ENCODE data around the gene ARHGEF37. TPM values are rescaled to one million over a fixed set of nuclear protein-coding genes. Genes with fewer than 3 reads are reported as not detected.

ARHGEF37 gene
- total RNA-seq, 1 donor: 0.72 TPM

DNA sequence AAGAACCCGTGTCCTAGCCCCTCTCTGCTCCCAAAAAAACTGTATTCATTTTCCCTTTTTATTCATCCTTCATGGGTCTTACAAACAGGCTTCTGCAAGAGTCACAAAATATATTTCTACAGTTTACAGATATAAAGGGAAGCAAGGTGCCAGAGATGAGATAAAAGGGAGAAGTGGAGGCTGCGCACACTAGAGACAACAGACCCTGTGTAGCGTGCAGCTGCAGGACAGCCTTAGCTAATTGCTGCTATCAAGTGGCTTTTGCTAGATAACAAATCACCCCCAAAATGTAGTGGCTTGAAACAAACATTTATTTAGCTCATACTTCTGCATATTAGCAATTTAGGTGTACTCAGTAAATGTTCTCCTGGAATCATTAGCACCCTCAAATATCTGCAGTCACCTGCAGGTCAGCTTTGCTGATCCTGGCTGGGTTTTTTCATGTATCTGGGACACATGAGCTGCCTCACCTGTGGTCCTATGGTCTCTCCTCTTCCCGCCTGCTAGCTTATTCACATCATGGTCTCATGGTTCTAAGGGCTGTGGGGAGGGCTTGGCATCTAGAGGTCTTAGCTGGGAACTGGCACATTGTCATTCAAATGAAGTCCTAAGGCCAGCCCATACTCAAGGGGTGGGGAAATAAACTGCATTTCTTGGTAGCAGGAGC is 29.4 kb downstream of the ARHGEF37 start:
- no peaks in the 10 kb centered on the region for H3K36me3 ChIP-seq (ENCODE audit: insufficient read depth, low read length)
- H3K79me2 ChIP-seq (ENCODE audit: insufficient read depth, low read length): no peaks in the 10 kb centered on the region
- H3K4me3 ChIP-seq (ENCODE audit: insufficient read depth, low read length): no peak overlapping the region
- no peaks in the 10 kb centered on the region for H3K27me3 ChIP-seq (ENCODE audit: insufficient read depth, low read length)
- H3K27ac ChIP-seq (ENCODE audit: low read depth, low read length): peak overlapping the region; percentile 11
- H3K4me1 ChIP-seq (ENCODE audit: insufficient read depth, low read length): peaks cover 9% of the 10 kb centered on the region
- H3K9me3 ChIP-seq (ENCODE audit: low read depth, low read length): no peaks in the 10 kb centered on the region
- H4K20me1 ChIP-seq (ENCODE audit: insufficient read depth, low read length): no peaks in the 10 kb centered on the region
- no peak overlapping the region for H3K4me2 ChIP-seq (ENCODE audit: insufficient read depth, low read length)
- H2AFZ ChIP-seq (ENCODE audit: low read length): peak overlapping the region; percentile 78
- TF ChIP-seq, protein P1, sequence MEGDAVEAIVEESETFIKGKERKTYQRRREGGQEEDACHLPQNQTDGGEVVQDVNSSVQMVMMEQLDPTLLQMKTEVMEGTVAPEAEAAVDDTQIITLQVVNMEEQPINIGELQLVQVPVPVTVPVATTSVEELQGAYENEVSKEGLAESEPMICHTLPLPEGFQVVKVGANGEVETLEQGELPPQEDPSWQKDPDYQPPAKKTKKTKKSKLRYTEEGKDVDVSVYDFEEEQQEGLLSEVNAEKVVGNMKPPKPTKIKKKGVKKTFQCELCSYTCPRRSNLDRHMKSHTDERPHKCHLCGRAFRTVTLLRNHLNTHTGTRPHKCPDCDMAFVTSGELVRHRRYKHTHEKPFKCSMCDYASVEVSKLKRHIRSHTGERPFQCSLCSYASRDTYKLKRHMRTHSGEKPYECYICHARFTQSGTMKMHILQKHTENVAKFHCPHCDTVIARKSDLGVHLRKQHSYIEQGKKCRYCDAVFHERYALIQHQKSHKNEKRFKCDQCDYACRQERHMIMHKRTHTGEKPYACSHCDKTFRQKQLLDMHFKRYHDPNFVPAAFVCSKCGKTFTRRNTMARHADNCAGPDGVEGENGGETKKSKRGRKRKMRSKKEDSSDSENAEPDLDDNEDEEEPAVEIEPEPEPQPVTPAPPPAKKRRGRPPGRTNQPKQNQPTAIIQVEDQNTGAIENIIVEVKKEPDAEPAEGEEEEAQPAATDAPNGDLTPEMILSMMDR (IDR thresholded peaks at IDR 0.05; ENCODE audit: extremely low read depth, low read depth, low read length): no peak
- DNase-seq (ENCODE audit: insufficient read length, low spot score, missing footprints): no peak

DNA sequence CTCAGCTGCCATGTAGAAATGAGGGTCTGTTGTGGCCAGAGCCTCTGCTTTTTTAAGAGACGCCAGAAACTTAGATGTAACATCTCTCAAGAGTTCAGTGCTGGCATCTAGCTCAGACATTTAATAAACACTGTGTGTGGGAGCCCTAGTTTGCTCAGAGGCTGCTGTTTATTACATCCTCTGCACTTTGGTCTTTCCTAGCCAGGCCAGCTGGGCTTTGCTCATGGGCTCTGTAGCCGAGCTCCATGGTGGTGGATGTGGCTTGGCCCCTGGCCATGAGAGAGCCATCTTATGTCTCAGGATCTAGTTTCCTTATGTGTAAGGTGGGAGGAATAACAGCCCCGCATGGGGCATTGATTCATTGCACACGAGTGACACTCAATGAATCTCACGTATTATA is 30.0 kb downstream of the ARHGEF37 start:
- Histone ChIP-seq H3K36me3 (ENCODE audit: insufficient read depth, low read length) (no peaks in the 10 kb centered on the region), H3K27me3 (ENCODE audit: insufficient read depth, low read length) (no peaks in the 10 kb centered on the region), H3K79me2 (ENCODE audit: insufficient read depth, low read length) (no peaks in the 10 kb centered on the region), H3K4me3 (ENCODE audit: insufficient read depth, low read length) (no peak overlapping the region), H3K27ac (ENCODE audit: low read depth, low read length) (peak overlapping the region; percentile 11), H4K20me1 (ENCODE audit: insufficient read depth, low read length) (no peaks in the 10 kb centered on the region), H3K9me3 (ENCODE audit: low read depth, low read length) (no peaks in the 10 kb centered on the region), H3K4me1 (ENCODE audit: insufficient read depth, low read length) (peaks cover 5% of the 10 kb centered on the region), H3K4me2 (ENCODE audit: insufficient read depth, low read length) (peak overlapping the region; percentile 2), H2AFZ (ENCODE audit: low read length) (peak overlapping the region; percentile 78)
- TF ChIP-seq, protein P1 (IDR thresholded peaks at IDR 0.05; ENCODE audit: extremely low read depth, low read depth, low read length): no peak
- peak; percentile 89 for DNase-seq (ENCODE audit: insufficient read length, low spot score, missing footprints)

DNA sequence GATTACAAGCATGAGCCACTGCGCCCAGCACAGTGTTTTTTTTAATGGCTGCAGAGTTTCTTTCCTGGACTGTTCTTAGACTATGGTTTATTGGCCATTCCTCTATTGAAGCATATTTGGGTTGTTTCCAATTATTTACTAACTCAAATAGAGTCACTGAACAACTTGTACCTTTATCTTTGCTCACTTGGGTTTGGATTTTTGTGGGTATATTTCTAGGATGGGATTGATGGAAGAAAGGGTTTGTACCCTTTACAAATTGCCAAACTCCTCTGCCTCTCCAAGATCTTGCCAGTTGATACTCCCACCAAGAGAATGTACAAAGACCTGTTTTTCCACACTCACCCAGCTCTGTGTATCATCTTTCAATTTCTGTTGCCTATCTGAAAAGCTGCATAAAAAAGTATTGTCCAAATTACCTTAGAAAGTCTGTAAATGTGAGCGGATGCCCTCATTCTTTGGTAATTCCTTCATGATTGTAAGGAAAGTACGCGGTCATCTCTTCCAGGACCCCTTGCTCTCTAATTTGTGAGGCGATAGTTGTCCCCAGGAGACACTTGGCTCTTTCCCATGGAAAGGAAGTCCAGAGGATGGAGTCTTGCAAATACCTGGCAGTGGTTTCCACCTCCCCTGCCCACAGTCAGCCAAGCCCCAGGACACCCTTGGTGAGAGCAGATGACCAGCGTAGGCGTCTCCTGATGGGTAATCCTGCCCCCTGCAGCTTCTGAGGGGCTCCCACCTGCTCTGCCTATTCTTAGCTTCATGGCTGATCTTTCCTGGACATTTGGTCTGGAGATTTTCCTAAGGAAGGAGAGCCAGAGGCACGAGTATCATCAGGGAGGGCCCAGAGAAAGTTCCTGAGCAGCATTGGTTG is 33.0 kb downstream of the ARHGEF37 start:
- Histone ChIP-seq H2AFZ (ENCODE audit: low read length) (no peak overlapping the region), H3K4me1 (ENCODE audit: insufficient read depth, low read length) (peaks cover 13% of the 10 kb centered on the region), H3K27ac (ENCODE audit: low read depth, low read length) (no peak overlapping the region), H3K36me3 (ENCODE audit: insufficient read depth, low read length) (no peaks in the 10 kb centered on the region), H3K4me2 (ENCODE audit: insufficient read depth, low read length) (no peak overlapping the region), H3K79me2 (ENCODE audit: insufficient read depth, low read length) (no peaks in the 10 kb centered on the region), H4K20me1 (ENCODE audit: insufficient read depth, low read length) (no peaks in the 10 kb centered on the region), H3K27me3 (ENCODE audit: insufficient read depth, low read length) (no peaks in the 10 kb centered on the region), H3K9me3 (ENCODE audit: low read depth, low read length) (no peaks in the 10 kb centered on the region), H3K4me3 (ENCODE audit: insufficient read depth, low read length) (no peak overlapping the region)
- DNase-seq (ENCODE audit: insufficient read length, low spot score, missing footprints): no peak
- TF ChIP-seq, protein P1 (IDR thresholded peaks at IDR 0.05; ENCODE audit: extremely low read depth, low read depth, low read length): no peak

DNA sequence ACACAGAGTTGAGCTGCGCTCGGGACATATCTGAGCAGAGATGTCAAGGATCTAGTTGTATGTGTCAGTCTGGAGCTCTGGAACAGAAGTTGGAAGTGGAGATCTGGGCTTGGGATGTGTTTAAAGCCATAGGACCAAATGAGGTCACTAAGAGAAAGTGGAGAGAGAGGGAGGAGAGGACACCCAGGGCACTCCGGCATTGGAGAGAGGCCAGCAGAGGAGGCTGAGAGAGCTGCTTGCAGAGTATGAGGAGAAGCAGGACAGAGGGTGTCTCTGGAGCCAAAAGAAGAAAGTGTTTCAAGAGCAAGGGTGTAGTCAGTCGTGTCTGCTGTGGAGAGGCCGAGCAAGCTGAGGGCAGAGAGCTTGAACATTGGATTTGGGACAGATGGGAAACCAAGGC is 34.7 kb downstream of the ARHGEF37 start:
- Histone ChIP-seq H3K36me3 (ENCODE audit: insufficient read depth, low read length) (no peaks in the 10 kb centered on the region), H3K4me3 (ENCODE audit: insufficient read depth, low read length) (no peak overlapping the region), H3K4me1 (ENCODE audit: insufficient read depth, low read length) (peaks cover 12% of the 10 kb centered on the region), H3K9me3 (ENCODE audit: low read depth, low read length) (no peaks in the 10 kb centered on the region), H3K27ac (ENCODE audit: low read depth, low read length) (no peak overlapping the region), H3K4me2 (ENCODE audit: insufficient read depth, low read length) (no peak overlapping the region), H3K79me2 (ENCODE audit: insufficient read depth, low read length) (no peaks in the 10 kb centered on the region), H4K20me1 (ENCODE audit: insufficient read depth, low read length) (no peaks in the 10 kb centered on the region), H2AFZ (ENCODE audit: low read length) (no peak overlapping the region), H3K27me3 (ENCODE audit: insufficient read depth, low read length) (no peaks in the 10 kb centered on the region)
- no peak for DNase-seq (ENCODE audit: insufficient read length, low spot score, missing footprints)
- TF ChIP-seq, protein P1 (IDR thresholded peaks at IDR 0.05; ENCODE audit: extremely low read depth, low read depth, low read length): no peak
